HG03342 (cell line): ENCODE data around the gene ZSCAN31.

Source experiments
- ATAC-seq: cut with Tn5 transposase; IDR thresholded peaks from one replicate; pipeline ENCODE4 v1.9.1; 2021; ENCODE audit warnings: mild to moderate bottlenecking, moderate library complexity; ENCODE audit not compliant: unreplicated experiment

The ZSCAN31 gene

GRCh38 chr6:28353981-28354676 lies 18.2 kb upstream of the ZSCAN31 start:
- ATAC-seq: no peak

GRCh38 chr6:28353356-28353755 lies 17.4 kb upstream of the ZSCAN31 start:
- ATAC-seq: no peak

GRCh38 chr6:28351493-28351925 lies 15.6 kb upstream of the ZSCAN31 start:
- no peak for ATAC-seq

- ATAC-seq: no peak
Measured at GRCh38 chr6:28351087-28351486, 15.1 kb upstream of the ZSCAN31 start.

GRCh38 chr6:28349892-28350737 lies 14.2 kb upstream of the ZSCAN31 start, which contains the start of gene ZKSCAN3:
Gene ZKSCAN3, plus strand, starts transcription at chr6:28349947. Its CDS starts 9,640 bp downstream, at chr6:28359587.
- peak; percentile 88 for ATAC-seq

- no peak for ATAC-seq
Measured at GRCh38 chr6:28349344-28349891, 13.5 kb upstream of the ZSCAN31 start.

GRCh38 chr6:28347119-28347518 lies 11.2 kb upstream of the ZSCAN31 start:
- no peak for ATAC-seq

GRCh38 chr6:28345201-28345600 lies 9.3 kb upstream of the ZSCAN31 start:
- no peak for ATAC-seq

- no peak for ATAC-seq
Measured at GRCh38 chr6:28343898-28344677, 8.1 kb upstream of the ZSCAN31 start.

GRCh38 chr6:28340310-28341095 lies 4.6 kb upstream of the ZSCAN31 start:
- no peak for ATAC-seq

GRCh38 chr6:28337121-28337520 lies 1.2 kb upstream of the ZSCAN31 start:
- ATAC-seq: no peak

- no peak for ATAC-seq
Measured at GRCh38 chr6:28336284-28337120, 554 bp upstream of the ZSCAN31 start.

GRCh38 chr6:28335040-28335563 lies 846 bp downstream of the ZSCAN31 start:
- no peak for ATAC-seq

GRCh38 chr6:28334286-28335039 lies 1.5 kb downstream of the ZSCAN31 start:
- no peak for ATAC-seq

GRCh38 chr6:28333599-28334018 lies 2.3 kb downstream of the ZSCAN31 start:
- no peak for ATAC-seq

GRCh38 chr6:28333047-28333446 lies 2.9 kb downstream of the ZSCAN31 start:
- ATAC-seq: no peak

- no peak for ATAC-seq
Measured at GRCh38 chr6:28330041-28330440, 5.9 kb downstream of the ZSCAN31 start.

GRCh38 chr6:28326371-28326948 lies 9.5 kb downstream of the ZSCAN31 start:
- no peak for ATAC-seq
